GM12891 (cell line): ENCODE measurements around the gene TMEM52.

Source experiments
- DNase-seq: peaks from one replicate; pipeline ENCODE4 v3.0.0; 2011; ENCODE audit warnings: low spot score; ENCODE audit not compliant: insufficient read length
- FAIRE-seq: peaks from 2 replicates; lab custom pipeline; 2011; peaks lifted over from hg19 to GRCh38; lab: Jason Lieb, UNC
- PAX5 ChIP-seq: IDR thresholded peaks from 2 replicates; pipeline ENCODE4 v1.6.1; 2011; ENCODE audit warnings: low read length, moderate library complexity, mild to moderate bottlenecking; ENCODE audit not compliant: insufficient read depth, severe bottlenecking
- POLR2A ChIP-seq: IDR thresholded peaks from 2 replicates; pipeline ENCODE4 v1.6.1; 2011; ENCODE audit warnings: low read depth, low read length, control low read depth
- POLR2AphosphoS5 ChIP-seq: IDR thresholded peaks from 2 replicates; pipeline ENCODE4 v1.6.1; 2011; ENCODE audit warnings: low read depth, low read length, control low read depth
- POU2F2 ChIP-seq: IDR thresholded peaks from 2 replicates; pipeline ENCODE4 v1.6.1; 2011; ENCODE audit warnings: low read depth, mild to moderate bottlenecking, control low read depth, low read length, moderate library complexity
- SPI1 ChIP-seq: IDR thresholded peaks from 2 replicates; pipeline ENCODE4 v1.6.1; 2011; ENCODE audit warnings: low read depth, low read length, control low read depth
- TAF1 ChIP-seq: IDR thresholded peaks from 2 replicates; pipeline ENCODE4 v1.6.1; 2011; ENCODE audit warnings: low read depth, low read length, control low read depth

Gene TMEM52

DNA sequence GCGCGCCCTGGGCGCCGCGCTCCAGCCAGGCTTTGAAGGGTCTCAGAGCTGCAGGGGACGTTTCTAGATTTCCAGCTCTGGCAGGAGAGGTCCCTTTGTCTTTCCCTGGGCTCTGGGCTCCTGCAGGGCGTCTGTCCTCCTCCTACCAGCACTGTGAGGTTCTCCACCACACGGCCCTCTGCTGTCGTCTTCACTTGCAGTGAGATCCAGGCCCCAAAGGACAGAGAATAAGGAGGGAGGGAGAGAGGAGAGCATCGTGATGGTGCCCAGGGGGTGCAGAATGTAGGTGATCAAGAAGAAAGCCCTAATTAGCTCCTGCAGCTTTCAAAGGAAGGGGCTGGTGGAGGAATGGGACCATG lies 24.0 kb downstream of the TMEM52 start:
- DNase-seq: no peak
- no peak for FAIRE-seq
- TF ChIP-seq PAX5 (no peak), SPI1 (no peak), POU2F2 (no peak), POLR2AphosphoS5 (no peak), TAF1 (no peak), POLR2A (no peak)

DNA sequence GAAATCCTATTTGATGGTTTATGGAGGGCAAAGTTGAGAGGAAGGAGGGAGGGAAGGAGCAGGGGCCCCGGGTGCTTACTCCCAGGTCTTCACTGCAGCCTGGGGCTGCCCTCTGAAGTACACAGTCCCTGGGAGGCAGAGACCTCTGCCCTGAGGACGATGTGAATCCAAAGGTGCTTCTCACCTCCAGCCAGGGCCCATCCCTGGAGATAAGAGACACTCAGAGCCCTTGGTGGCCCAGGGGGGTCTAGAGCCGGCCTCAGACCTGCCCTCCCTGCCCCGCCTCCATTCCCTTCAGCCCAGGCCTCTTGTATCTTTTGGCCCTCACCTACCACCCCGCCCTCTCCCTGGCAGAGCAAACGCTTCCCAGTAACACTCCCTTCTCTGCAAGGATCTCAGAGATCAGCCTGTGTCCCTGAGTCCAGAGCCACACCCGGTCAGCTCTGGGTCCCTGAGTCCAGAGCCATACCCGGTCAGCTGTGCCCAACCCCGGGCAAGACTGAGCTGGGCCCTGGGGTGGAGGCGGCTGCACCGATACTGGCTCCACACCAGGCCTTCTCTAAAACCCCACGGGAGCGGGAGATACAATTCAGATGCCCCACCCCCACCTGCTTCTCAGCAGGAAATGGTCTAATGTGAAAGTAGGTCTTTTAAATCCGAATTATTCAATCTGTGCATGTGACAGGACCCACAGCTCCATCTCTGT lies 24.6 kb downstream of the TMEM52 start:
- no peak for DNase-seq
- no peak for FAIRE-seq

DNA sequence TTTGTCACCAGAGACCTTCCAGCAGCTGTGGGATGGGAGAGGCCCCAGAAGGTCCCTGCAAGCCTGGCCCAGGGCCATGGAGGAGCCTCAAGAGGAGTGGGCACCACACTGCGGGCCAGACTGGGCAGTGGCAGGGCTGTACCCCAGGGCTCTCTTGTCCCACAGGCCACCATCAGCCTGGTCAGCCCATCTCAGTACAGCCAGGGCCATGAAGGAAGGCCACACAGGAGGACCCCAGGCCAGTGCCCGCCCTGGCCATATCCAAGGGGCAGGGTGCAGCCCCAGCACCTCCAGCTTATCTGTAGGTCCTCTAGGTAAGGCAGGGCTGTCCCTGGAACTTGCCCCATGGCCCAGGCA lies 25.1 kb downstream of the TMEM52 start:
- TF ChIP-seq TAF1: no peak
- TF ChIP-seq POLR2A: no peak
- no peak for TF ChIP-seq POU2F2
- no peak for TF ChIP-seq POLR2AphosphoS5
- no peak for TF ChIP-seq PAX5
- no peak for TF ChIP-seq SPI1
- FAIRE-seq (no peak), DNase-seq (no peak)

More for the DNA sequence above, 24.6 kb downstream of the TMEM52 start:
- TF ChIP-seq POU2F2 (no peak), PAX5 (no peak), POLR2AphosphoS5 (no peak), POLR2A (no peak), TAF1 (no peak), SPI1 (no peak)

DNA sequence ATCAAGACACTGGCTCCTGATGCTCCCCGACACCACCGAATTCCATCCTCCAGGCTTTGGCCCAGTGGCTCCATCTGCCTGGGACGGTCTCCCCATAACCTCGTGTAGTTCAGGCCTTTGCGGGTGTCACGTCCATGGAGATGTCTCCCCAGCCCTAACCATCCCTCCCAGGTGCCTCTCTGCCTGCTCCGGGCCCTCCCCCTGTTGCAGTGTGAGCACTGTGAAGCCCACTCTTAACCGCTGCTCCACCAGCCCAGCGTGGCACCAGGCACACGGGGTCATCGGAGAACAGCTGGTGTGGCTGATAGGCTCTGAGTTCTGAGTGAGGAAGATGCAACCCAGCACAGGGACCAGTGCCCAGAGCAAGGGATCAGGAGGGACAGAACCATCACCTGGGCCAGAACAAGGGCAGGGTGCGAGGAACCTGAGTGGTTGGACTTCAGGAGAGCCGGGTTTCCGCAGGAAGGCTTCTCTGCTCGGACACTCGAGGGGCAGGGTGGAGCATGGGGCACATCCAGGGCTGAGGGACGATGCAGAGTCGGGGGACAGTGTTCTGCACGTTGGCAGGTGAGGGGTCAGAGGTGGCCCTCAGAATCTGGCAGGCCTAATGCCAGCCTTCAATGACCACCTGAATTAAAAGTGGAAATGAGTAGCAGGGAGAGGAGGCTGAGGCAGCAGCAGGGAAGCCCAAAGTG lies 25.6 kb downstream of the TMEM52 start:
- DNase-seq (no peak), FAIRE-seq (no peak)
- TF ChIP-seq SPI1: no peak
- no peak for TF ChIP-seq POU2F2
- TF ChIP-seq TAF1: no peak
- TF ChIP-seq POLR2A: no peak
- no peak for TF ChIP-seq POLR2AphosphoS5
- no peak for TF ChIP-seq PAX5

DNA sequence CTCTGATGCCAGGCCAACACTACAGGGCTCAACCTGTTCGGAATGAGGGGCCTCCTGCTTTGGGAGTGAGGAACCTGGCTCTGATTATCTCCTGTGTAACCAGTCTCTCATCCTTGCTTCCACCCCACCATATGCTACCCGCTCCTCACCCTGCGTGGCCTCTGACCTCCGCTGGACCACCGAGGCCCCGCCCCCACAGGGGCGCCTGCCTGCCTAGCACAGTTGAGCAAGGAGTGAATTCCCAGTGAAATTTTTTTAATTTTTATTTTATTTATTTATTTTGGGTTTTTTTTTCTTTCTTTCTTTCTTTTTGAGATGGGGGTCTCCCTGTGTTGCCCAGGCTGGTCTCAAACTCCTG lies 26.3 kb downstream of the TMEM52 start:
- FAIRE-seq (no peak), DNase-seq (no peak)
- TF ChIP-seq POLR2A: no peak
- TF ChIP-seq POLR2AphosphoS5: no peak
- no peak for TF ChIP-seq POU2F2
- no peak for TF ChIP-seq SPI1

DNA sequence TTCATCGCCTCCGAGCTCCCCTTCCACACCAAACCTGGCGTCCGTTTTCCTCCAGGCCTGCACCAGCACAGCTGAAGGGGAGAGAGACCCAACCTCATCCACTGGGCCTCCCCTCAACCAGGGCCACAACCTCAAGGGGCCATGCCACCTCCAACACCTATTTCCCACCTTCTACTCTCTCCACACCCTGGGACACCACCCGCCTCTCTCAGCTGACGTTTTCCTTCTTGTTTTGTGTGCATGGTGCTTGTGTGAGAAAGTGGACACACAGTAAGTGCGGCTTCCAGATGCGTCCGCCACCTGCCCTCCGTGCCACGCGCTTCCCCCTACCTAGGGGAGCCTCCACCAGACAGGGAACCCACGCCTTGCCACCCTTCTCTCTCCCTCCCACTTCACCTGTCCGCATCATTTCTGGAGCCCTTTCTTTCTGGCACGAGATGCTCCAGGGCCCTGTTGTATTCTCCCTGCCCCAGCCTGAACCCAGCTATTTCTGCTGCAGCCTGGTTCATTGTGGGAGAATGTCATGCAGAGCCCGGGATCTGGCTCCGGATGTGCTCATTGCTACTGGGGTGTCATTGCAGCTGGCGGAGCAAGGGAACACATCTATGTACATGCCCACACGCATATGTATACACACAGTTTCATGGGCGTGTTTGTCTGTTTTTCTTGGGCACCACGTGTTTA lies 26.9 kb downstream of the TMEM52 start:
- TF ChIP-seq POLR2AphosphoS5 (0 out of 2 replicates have a peak, but pooled peaks have one; percentile 5), SPI1 (no peak), POLR2A (no peak), TAF1 (no peak)
- DNase-seq (no peak), FAIRE-seq (no peak)

- TF ChIP-seq PAX5: no peak
- TF ChIP-seq POLR2A: no peak; the same call in 1 of the 2 replicates
- TF ChIP-seq POU2F2: no peak
- no peak for TF ChIP-seq TAF1
- no peak for TF ChIP-seq SPI1
- no peak for TF ChIP-seq POLR2AphosphoS5
- FAIRE-seq (no peak), DNase-seq (peak; percentile 85)
Observed at GRCh38 chr1:1891349-1892078, 27.6 kb downstream of the TMEM52 start.

DNA sequence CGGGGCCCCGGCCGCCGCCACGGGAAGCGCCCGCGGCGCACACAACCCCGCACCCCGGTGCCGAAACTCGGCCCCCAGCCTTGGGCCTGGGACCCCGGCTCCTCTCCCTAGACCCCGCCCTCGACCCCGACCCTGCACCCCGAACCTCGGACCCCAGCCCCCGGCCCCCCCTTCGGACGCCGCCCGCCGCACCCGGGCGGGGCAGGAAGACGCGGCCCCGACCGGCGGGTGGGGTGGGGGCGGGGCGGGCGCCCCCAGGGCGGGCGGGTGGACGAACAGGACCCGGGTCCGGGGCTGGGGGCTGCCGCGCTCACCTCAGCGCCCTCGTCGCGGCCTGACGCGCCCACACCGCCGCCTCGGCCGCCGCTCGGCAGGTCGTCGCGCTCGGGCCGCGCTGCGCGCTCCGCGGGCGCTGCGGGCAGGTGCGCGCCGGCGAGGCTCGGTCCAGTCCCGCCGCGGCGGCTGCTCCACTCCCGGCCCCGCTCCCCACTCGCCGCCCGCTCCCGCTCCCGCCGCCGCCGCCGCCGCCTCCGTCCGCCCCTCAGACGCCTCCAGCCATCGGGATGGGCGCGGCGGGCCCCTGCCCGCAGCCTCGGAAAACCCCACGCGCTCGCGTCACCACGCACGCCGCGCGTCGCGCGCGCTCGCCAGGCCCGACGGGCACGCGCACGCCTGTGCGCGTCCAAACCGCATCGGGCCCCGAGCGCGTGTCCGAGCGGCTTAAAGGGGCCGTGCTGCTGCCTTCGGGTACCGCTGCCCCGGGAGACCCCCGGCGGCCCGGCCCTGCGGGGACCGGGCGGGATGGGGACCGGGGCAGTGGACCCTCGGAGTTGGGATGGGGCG lies 28.4 kb downstream of the TMEM52 start, which contains the start of gene GNB1:
TSS of gene GNB1 (minus strand) at position 582 of the 843 bp plus-strand sequence. CDS start 65,634 bp downstream, outside the sequence.
- peak; percentile 95 for DNase-seq
- FAIRE-seq: peak; percentile 100
- TF ChIP-seq POU2F2 (no peak), TAF1 (0 out of 2 replicates have a peak, but pooled peaks have one; percentile 45)
